GM19099 (cell line): ENCODE results near the gene IFNA17.
"Not testable (repeated sequence)": the region's sequence is repeated elsewhere in the genome, so short reads cannot be mapped to it uniquely, and the experiment has no call there.

Experiments used
- POLR2A ChIP-seq: IDR thresholded peaks from 3 replicates; pipeline ENCODE4 v1.6.1; 2011; ENCODE audit warnings: low read depth; ENCODE audit not compliant: insufficient read length; ENCODE audit errors: extremely low read depth

The IFNA17 gene

DNA sequence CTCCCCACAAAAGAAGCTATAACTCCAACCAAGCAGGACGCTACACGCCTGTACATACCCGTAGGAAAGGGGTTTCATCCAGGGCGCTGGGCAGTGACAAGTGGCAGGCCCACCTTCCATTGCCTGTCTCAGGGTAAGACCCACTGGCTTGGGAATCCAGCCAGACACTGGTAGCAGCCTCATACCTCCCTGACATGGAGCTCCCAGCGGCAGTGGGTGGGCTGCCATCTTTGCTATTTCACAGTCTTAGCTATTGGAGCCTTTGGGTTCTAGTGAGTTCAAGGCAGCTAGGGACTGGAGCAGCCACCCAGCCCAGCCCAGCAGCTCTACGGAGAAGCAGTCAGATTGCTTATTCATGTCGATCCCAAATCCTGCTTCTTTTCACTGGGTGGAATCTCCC is 17.7 kb downstream of the IFNA17 start:
- no peak for TF ChIP-seq POLR2A

DNA sequence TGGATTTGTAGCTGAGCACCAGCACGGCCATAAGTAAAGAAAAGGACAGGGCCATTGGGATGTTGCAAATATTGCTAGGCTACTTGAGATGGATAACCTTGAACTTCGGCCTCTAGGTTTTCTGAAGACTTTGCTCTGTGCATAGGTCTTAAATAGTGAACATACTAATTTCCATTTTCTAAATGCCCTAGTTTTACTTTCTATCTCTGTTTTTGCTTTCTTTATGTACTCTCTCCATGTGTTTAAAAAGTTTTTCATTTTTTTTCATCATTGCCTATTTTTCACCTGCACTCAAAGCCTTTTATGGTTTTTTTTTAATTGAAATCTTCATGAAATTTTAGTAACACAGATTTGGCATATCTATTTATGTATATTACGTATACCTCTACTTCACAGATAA is 21.0 kb downstream of the IFNA17 start, which contains the start of gene IFNA10:
Gene IFNA10, minus strand, starts transcription at position 101 of the 400 bp plus-strand sequence. Its CDS starts 46 bp downstream, at position 55.
- not testable (repeated sequence) for TF ChIP-seq POLR2A

DNA sequence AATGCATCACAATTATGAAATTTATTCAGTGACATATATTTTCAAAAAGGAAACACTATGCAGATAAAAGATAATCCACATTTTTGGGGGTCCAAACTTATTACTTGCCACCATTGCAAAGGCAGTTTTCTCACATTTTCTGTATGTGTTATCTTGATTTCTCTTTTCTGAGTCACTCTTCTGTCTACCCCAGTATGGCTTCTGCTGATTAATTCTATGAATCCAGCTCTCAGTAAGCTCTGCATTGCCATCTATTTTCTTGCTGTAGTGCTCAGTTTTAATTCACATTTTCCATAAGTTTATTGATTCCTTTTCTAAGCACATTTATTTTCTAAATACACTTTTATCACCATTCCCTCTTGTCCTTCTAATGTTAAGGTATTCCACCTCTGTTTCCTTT is 22.8 kb downstream of the IFNA17 start:
- TF ChIP-seq POLR2A, result no peak

DNA sequence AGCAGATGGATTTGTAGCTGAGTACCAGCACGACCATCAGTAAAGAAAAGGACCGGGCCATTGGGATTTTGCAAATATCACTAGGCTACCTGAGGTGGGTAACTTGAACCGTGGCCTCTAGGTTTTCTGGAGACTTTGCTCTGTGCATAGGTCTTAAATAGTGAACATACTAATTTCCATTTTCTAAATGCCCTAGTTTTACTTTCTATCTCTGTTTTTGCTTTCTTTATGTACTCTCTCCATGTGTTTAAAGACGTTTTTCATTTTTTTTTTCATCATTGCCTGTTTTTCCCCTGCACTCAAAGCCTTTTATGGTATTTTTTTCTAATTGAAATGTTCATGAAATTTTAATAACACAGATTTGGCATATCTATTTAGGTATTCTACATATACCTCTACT is 25.9 kb downstream of the IFNA17 start, which contains the start of gene IFNA7:
Gene IFNA7, minus strand, starts transcription at position 101 of the 400 bp plus-strand sequence. Its CDS starts 40 bp downstream, at position 61.
- TF ChIP-seq POLR2A, result not testable (repeated sequence)

DNA sequence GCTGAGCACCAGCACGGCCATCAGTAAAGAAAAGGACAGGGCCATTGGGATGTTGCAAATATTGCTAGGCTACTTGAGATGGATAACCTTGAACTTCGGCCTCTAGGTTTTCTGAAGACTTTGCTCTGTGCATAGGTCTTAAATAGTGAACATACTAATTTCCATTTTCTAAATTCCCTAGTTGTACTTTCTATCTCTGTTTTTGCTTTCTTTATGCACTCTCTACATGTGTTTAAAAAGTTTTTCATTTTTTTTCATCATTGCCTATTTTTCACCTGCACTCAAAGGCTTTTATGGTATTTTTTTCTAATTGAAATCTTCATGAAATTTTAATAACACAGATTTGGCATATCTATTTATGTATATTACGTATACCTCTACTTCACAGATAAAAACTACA is 40.5 kb downstream of the IFNA17 start, which contains the start of gene IFNA4:
Gene IFNA4, minus strand, starts transcription at position 101 of the 400 bp plus-strand sequence. Its CDS starts 56 bp downstream, at position 45.
- TF ChIP-seq POLR2A, result not testable (repeated sequence)
